ENCODE measurements around the gene PBX2. TPM values are rescaled to one million over a fixed set of nuclear protein-coding genes. Genes with fewer than 3 reads are reported as not detected.
"Not testable (repeated sequence)": the region's sequence is repeated elsewhere in the genome, so short reads cannot be mapped to it uniquely, and the experiment has no call there.

PBX2 gene, protein sequence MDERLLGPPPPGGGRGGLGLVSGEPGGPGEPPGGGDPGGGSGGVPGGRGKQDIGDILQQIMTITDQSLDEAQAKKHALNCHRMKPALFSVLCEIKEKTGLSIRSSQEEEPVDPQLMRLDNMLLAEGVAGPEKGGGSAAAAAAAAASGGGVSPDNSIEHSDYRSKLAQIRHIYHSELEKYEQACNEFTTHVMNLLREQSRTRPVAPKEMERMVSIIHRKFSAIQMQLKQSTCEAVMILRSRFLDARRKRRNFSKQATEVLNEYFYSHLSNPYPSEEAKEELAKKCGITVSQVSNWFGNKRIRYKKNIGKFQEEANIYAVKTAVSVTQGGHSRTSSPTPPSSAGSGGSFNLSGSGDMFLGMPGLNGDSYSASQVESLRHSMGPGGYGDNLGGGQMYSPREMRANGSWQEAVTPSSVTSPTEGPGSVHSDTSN
- polyA plus RNA-seq (2013, experiment 1 of 2; ENCODE audit: insufficient read length), result 56.5 TPM
- 57.2 TPM for polyA plus RNA-seq (2013, experiment 2 of 2; ENCODE audit: insufficient read length)

GRCh38 chr6:32190054-32190851 lies at the start of gene PBX2:
Gene PBX2 (minus strand): TSS chr6:32190202. CDS start chr6:32189915, 287 bp downstream.
- DNase-seq, result peak; percentile 95

- DNase-seq, result no peak
These were observed 49.5 kb upstream of the PBX2 start for GRCh38 chr6:32239462-32239861.

DNA sequence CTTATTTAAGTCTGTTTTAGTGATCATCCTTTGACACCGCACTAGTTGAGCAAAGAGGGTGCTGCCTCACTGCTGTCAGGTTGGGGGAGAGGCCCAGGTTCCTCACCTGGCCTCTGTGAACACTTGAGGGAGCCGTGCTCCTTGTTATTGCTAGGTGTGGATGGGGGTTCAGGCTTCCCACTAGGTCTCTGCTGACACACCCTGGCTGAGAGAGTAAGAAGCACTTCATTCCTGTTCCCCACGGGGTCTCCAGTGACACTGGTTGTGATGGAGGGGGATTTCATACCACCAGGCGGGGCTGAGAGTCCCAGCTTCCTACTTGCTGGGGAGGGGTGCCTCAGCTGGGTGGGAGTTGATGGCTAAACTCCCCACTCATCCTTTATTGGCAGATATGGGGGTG lies 44.9 kb upstream of the PBX2 start:
- DNase-seq, result no peak

DNA sequence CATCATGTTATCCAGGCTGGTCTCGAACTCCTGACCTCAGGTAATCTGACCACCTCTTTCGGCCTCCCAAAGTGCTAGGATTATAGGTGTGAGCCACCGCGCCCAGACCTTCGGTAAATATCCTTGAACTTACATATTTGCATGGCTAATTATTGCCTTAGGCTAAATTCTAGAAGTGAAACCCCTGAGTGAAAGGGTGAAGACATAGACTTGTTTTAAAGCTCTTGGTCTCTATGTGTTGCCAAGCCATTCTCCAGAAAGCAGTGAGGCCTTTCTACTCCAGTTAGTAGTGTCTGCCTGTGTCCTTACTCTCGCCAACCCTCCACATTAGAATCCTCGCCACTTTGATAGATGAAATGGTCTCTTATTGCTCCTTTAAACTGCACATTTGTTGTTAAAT lies 36.4 kb upstream of the PBX2 start:
- DNase-seq, result no peak

DNA sequence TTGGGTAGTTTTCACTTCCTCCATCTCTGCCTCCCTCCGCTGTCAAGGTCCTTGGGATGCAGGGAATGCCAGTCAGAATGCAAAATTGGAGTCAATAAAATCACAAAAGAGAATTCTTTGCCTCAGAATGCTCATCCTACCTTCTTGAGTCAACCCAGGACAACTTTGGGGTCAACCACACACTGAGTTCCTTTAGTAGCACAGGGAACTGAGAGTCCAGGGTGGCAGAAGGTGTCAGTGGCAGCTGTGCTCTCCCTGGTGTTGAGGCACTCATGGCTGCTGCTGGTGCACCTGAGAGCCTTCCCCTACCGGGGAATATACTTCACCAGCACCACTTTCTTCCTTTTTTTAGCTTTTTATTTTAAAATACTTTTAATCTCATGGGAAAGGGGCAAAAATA lies 34.7 kb upstream of the PBX2 start:
- no peak for DNase-seq

DNA sequence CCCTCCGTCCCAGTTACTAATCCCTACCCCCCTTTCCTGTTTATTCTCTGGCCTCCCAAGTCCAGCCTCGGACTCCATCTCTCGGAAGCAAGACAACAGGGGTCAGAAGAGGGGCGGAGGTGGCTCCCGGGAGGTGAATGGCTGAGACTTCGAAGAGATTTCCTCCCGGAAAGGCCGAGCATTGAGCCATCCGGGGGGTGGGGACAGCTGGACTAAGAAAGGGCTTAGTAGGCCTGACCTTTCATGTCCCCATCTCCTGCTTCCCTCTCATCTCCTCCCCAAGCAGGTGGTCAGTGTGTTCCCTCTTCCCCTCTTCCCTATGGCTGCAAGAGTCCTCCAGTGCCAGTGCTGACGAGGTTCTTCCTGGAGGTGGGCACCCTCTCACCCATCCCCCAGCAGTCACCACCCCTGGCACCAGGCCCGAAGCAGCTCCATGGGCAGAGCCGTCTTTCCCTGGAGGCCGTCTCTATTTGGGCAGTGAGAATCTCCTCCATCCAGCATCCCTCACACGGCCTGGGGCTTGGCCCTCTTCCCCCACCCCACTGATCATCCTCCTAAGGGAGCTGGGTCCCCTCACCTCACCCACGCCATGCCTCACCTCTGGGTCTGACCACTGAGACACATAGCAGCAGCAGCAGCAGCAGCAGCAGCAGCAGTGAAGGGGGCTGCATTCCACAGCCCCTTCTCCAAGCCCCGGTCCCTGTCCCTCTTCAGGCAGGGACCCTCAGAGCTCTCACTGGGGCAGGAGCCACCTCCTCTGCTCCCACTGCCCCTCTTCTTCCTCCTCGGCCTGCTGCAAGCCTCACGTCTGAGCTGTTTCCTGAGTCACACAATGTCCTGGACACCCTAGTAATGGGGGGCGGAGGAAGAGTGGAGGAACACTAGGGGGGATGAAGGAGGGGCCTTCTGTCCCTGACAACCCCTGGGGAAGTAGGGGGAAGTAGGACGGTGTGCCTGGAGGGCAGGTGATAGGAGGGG lies 33.5 kb upstream of the PBX2 start, which contains the start of gene NOTCH4:
TSS of gene NOTCH4 (minus strand) at position 810 of the 978 bp plus-strand sequence. CDS start at position 671, 139 bp downstream.
- no peak for DNase-seq

- no peak for DNase-seq
These were observed 32.6 kb upstream of the PBX2 start for GRCh38 chr6:32222333-32223230.

GRCh38 chr6:32220021-32220420 lies 30.0 kb upstream of the PBX2 start:
- no peak for DNase-seq

GRCh38 chr6:32218167-32218566 lies 28.2 kb upstream of the PBX2 start:
- no peak for DNase-seq

DNA sequence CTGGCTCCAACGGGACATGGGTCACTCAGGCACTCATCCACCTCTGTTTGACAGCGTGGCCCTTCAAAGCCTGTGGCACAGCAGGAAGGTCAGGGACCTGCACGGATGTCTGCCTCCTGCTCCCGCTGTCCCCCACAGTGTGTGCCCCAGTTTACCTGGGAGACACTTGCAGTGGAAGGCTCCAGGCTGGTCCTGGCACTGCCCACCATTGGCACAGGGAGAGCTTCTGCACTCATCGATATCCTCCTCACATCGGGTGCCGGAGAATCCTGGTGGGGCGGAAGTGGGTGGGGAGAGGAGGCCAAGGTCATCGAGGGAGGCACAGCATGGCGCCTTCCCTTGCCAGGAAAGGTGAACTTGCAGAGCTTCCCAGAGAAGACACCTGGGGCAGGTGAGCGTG lies 27.0 kb upstream of the PBX2 start:
- no peak for DNase-seq

- no peak for DNase-seq
These were observed 26.3 kb upstream of the PBX2 start for GRCh38 chr6:32216285-32216684.

DNA sequence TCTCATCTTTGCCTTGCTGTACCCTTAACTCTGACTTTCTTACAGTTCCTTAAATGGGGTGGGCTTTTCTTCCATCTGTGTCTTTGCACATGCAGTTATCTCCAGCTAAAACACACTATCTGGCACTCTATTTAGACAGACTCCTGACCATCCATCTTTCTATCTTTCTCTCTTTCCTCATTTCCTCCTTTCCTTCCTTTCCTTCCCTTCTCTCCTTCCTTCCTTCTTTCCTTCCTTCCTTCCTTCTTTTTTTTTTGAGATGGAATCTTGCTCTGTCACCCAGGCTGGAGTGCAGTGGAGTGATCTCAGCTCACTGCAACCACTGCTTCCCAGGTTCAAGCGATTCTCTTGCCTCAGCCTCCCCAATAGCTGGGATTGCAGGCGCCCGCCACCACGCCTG lies 25.6 kb upstream of the PBX2 start:
- DNase-seq, result no peak

- no peak for DNase-seq
These were observed 24.1 kb upstream of the PBX2 start for GRCh38 chr6:32214126-32214525.

DNA sequence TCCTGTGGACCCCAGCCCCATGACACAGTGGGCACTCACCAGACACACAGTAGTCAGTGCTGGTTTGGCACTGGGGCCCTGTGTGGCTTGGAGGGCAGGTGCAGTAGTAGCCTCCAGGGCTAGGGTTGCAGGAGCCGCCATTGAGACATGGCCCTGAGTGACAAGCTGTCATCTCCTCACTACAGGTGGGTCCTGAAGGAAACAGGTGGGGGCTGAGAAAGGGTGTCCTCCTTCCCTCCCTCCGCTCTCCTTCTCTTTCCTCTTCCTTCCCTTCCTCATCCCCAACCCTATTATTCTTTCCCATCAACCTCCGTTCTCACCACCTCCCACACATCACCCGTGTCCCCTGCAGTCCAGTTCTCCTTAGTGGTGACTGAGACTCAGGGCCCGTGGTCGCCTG lies 23.6 kb upstream of the PBX2 start:
- DNase-seq, result no peak

- no peak for DNase-seq
These were observed 22.2 kb upstream of the PBX2 start for GRCh38 chr6:32212076-32212760.

DNA sequence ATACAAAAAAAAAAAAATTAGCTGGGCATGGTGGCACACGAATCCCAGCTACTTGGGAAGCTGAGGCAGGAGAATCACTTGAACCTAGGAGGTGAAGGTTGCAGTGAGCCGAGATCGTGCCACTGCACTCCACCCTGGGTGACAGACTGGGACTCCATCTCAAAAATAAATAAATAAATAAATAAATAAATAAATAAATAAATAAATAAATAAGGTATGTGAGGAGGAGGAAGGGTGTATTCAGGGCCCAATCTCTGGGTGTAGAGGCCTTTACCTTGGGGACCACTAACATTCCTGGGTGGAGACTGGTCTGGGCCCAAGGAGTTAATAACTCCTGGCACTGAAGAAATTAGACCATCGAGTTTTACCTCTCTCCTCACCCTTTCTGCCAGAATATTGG lies 21.4 kb upstream of the PBX2 start:
- DNase-seq, result not testable (repeated sequence)

- DNase-seq, result no peak
These were observed 20.2 kb upstream of the PBX2 start for GRCh38 chr6:32210191-32210601.

DNA sequence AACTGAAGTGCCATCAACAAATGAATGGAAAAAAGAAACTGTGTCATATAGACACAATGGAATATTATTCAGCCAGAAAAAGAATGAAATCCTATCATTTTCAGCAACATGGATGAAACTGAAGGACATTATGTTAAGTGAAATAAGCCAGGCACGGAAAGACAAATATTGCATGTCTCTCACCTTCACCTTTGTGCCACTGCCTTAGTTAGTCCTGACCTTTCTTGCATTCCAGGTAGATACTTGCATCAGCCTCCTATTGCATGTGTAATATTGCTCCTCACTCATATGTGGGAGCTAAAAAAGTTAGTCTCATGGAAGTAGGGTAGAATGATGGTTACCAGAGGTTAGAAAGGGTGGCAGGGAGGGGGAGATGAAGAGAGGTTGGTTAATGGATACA lies 19.0 kb upstream of the PBX2 start:
- DNase-seq, result no peak

GRCh38 chr6:32204268-32204715 lies 14.3 kb upstream of the PBX2 start:
- no peak for DNase-seq
